Vagina (tissue), 2 donors: ENCODE results near the gene COBL.

Experiments
- POLR2A ChIP-seq, 2 donors: fragments of 450-650 bp; IDR thresholded peaks; one replicate each; pipeline ENCODE4 v1.6.1; 2017; ENCODE audit warnings: antibody characterized with exemption in 2 of 2, mild to moderate bottlenecking in 2 of 2, moderate library complexity in 2 of 2
- POLR2AphosphoS5 ChIP-seq, 2 donors: sonication (generic); formaldehyde crosslinking; IDR thresholded peaks; one replicate each; pipeline ENCODE4 v1.9.0; 2017; ENCODE audit warnings: antibody characterized with exemption in 2 of 2, mild to moderate bottlenecking in 2 of 2, low read depth in 1 of 2; ENCODE audit not compliant: insufficient read depth in 1 of 2
- TF ChIP-seq, protein P1 (sequence below), 3 experiments: fragments of 450-650 bp in 2 of 3; fragments of 200-600 bp in 1 of 3; sonication (generic) in 1 of 3; IDR thresholded peaks; one replicate each; pipeline ENCODE4 v1.5.1; 2017 to 2019; ENCODE audit warnings: antibody characterized with exemption in 3 of 3, mild to moderate bottlenecking in 2 of 3, moderate library complexity in 2 of 3

DNA sequence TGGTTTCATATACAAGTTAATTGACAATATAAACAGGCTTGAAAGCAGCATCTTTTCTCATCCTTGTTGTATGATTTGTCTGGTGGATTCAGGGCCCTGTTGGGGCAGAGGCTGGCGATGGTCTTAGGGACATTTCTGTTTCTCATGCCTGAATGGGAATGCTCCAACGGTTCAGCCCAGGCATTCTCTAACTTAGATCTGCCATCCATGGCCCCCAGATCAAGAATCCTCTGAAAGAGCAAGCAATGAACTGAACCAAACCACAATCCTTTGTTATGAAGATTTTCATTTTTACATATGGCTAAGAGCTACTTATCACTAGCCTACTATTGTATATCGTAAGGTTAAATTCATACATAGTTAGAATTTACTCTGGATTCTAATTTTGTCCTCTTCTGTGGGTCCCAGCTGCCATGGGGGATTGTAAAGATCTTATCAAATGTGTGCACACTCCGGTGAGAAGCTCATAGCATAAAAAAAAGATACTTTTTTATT, 163.9 kb downstream of the COBL start:
- TF ChIP-seq, protein P1, sequence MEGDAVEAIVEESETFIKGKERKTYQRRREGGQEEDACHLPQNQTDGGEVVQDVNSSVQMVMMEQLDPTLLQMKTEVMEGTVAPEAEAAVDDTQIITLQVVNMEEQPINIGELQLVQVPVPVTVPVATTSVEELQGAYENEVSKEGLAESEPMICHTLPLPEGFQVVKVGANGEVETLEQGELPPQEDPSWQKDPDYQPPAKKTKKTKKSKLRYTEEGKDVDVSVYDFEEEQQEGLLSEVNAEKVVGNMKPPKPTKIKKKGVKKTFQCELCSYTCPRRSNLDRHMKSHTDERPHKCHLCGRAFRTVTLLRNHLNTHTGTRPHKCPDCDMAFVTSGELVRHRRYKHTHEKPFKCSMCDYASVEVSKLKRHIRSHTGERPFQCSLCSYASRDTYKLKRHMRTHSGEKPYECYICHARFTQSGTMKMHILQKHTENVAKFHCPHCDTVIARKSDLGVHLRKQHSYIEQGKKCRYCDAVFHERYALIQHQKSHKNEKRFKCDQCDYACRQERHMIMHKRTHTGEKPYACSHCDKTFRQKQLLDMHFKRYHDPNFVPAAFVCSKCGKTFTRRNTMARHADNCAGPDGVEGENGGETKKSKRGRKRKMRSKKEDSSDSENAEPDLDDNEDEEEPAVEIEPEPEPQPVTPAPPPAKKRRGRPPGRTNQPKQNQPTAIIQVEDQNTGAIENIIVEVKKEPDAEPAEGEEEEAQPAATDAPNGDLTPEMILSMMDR (IDR thresholded peaks at IDR 0.05) = no peak
- TF ChIP-seq POLR2AphosphoS5 (IDR thresholded peaks at IDR 0.05; ENCODE audit: insufficient read depth in 1 of 2, low read depth in 1 of 2) (no peak), POLR2A (IDR thresholded peaks at IDR 0.05) (no peak)
